ENCODE measurements around the gene PPFIA2.

The PPFIA2 gene

GRCh38 chr12:81542065-81543010 lies 216.8 kb downstream of the PPFIA2 start:
- no peak for DNase-seq

GRCh38 chr12:81541121-81541520 lies 218.0 kb downstream of the PPFIA2 start:
- DNase-seq: no peak

GRCh38 chr12:81539279-81539678 lies 219.9 kb downstream of the PPFIA2 start:
- DNase-seq: no peak

- DNase-seq: no peak
These were observed 226.1 kb downstream of the PPFIA2 start for GRCh38 chr12:81533054-81533453.

GRCh38 chr12:81530352-81530751 lies 228.8 kb downstream of the PPFIA2 start:
- no peak for DNase-seq

- DNase-seq: no peak
These were observed 238.8 kb downstream of the PPFIA2 start for GRCh38 chr12:81520064-81520945.

- DNase-seq: no peak
These were observed 240.5 kb downstream of the PPFIA2 start for GRCh38 chr12:81518638-81519037.

GRCh38 chr12:81517296-81517695 lies 241.9 kb downstream of the PPFIA2 start:
- no peak for DNase-seq

GRCh38 chr12:81502912-81503695 lies 256.0 kb downstream of the PPFIA2 start:
- no peak for DNase-seq

GRCh38 chr12:81500788-81501187 lies 258.4 kb downstream of the PPFIA2 start:
- DNase-seq: no peak

- no peak for DNase-seq
These were observed 259.3 kb downstream of the PPFIA2 start for GRCh38 chr12:81499809-81500208.

- DNase-seq: no peak
These were observed 266.9 kb downstream of the PPFIA2 start for GRCh38 chr12:81492131-81492720.

GRCh38 chr12:81472934-81473333 lies 286.2 kb downstream of the PPFIA2 start:
- no peak for DNase-seq

- no peak for DNase-seq
These were observed 288.2 kb downstream of the PPFIA2 start for GRCh38 chr12:81470923-81471322.

- no peak for DNase-seq
These were observed 290.9 kb downstream of the PPFIA2 start for GRCh38 chr12:81468206-81468605.

- DNase-seq: no peak
These were observed 293.3 kb downstream of the PPFIA2 start for GRCh38 chr12:81465876-81466275.

- DNase-seq: no peak
These were observed 294.0 kb downstream of the PPFIA2 start for GRCh38 chr12:81465191-81465590.

- DNase-seq: no peak
These were observed 298.0 kb downstream of the PPFIA2 start for GRCh38 chr12:81461163-81461562.

GRCh38 chr12:81450920-81451739 lies 308.0 kb downstream of the PPFIA2 start:
- DNase-seq: no peak

- DNase-seq: no peak
These were observed 317.5 kb downstream of the PPFIA2 start for GRCh38 chr12:81441629-81442028.

GRCh38 chr12:81440001-81440400 lies 319.1 kb downstream of the PPFIA2 start:
- DNase-seq: no peak

GRCh38 chr12:81439344-81439743 lies 319.8 kb downstream of the PPFIA2 start:
- DNase-seq: no peak
